Panc1 (cell line): ENCODE measurements around the gene NAXE.

Source experiments
- CTCF ChIP-seq: fragments of 450-650 bp; IDR thresholded peaks from 2 replicates; pipeline ENCODE4 v1.5.1; 2017; ENCODE audit warnings: mild to moderate bottlenecking
- POLR2AphosphoS5 ChIP-seq: IDR thresholded peaks from 2 replicates; pipeline ENCODE4 v1.6.1; 2012; ENCODE audit warnings: mild to moderate bottlenecking, low read depth, low read length, moderate library complexity
- REST ChIP-seq, 2 experiments: IDR thresholded peaks; 2 replicates each; pipeline ENCODE4 v1.6.1; 2011 to 2012; ENCODE audit warnings: low read depth in 2 of 2, control low read depth in 1 of 2, low read length in 1 of 2, mild to moderate bottlenecking in 1 of 2, moderate library complexity in 1 of 2; ENCODE audit not compliant: insufficient read depth in 1 of 2
- TCF7L2 ChIP-seq: IDR thresholded peaks from 2 replicates; pipeline ENCODE4 v1.6.1; 2011; ENCODE audit warnings: mild to moderate bottlenecking, low read depth, low read length, inconsistent platforms

GRCh38 chr1:156598125-156598524 lies 6.5 kb downstream of the NAXE start:
- TF ChIP-seq CTCF, result no peak
- TF ChIP-seq REST (IDR thresholded peaks at IDR 0.05; ENCODE audit: insufficient read depth in 1 of 2, low read depth in 2 of 2, low read length in 1 of 2), result no peak
- TF ChIP-seq POLR2AphosphoS5, result no peak
- no peak for TF ChIP-seq TCF7L2
